ENCODE data around the gene GRB10.
A peak's percentile ranks its signal among the peaks of the same experiment; 100 is the strongest.
"Not testable (repeated sequence)": the region's sequence is repeated elsewhere in the genome, so short reads cannot be mapped to it uniquely, and the experiment has no call there.

GRB10 gene

DNA sequence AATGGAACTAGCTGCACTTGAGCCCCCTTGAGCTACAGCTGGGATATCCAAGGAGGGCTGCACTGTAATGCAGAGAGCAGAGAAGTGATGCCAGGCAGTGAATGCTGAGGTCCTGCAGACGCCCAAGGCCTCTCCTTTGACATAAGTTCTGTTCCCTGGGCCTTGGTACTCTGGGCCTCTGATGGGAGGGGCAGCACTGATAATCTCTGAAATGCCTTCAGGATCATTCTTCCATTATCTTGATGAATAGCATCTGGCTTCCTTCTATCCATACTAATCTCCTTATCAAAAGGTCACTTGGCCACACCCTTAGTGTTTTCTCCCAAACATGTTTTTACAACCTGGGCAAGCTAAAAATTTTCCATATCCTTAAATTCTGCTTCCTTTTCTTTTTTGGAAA is 6.9 kb downstream of the GRB10 start:
- no peak for DNase-seq

DNA sequence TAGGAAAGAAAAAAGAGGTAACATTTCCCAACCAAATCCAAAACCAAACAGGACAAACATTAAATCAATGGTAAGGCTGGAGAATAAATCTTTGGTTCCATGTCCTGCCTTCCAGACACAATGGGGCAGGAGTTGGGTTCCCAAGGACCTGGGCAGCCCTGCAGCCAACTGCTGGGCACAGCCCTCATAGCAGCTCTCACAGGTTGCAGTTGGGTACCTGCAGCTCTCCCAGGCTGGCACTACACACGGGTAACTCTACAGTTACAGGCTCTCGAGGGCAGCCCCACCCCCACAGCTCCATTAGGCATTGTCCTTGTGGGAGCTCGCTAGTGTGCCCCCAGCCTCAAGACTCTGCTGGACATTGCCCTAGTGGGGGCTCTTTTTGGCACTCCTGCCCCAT is 7.5 kb downstream of the GRB10 start:
- DNase-seq, result no peak

DNA sequence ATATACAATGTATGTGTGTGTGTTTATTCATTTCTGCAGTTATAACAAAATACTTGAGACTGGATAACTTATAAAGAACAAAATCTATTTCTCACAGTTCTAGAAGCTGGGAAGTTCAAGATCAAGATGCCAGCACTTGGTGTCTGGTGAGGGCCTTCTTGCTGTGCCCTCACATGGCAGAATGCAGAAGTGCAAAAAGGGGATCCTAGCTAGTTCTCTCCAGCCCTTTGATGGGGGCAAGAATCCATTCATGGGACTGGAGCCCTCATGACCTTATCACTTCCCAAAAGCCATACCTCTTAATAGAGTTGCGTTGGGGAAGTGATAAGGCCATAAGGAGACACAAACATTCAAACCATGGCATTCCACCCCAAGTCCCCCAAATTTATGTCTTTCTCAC is 8.4 kb downstream of the GRB10 start:
- DNase-seq, result no peak

DNA sequence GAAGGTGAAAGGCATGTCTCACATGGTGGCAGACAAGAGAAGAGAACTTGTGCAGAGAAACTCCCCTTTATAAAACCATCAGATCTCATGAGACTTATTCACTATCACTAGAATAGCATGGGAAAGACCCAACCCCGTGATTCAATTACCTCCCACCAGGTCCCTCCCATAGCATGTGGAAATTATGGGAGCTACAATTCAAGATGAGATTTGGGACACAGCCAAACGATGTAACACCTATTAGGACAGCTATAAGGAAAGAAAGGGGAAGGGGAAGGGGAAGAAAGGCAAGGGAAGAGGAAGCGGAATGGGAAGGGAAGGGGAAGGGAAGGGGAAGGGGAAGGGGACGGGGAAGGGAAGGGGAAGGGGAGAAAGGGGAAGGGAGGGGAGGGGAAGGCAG is 9.6 kb downstream of the GRB10 start:
- DNase-seq, result not testable (repeated sequence)

DNA sequence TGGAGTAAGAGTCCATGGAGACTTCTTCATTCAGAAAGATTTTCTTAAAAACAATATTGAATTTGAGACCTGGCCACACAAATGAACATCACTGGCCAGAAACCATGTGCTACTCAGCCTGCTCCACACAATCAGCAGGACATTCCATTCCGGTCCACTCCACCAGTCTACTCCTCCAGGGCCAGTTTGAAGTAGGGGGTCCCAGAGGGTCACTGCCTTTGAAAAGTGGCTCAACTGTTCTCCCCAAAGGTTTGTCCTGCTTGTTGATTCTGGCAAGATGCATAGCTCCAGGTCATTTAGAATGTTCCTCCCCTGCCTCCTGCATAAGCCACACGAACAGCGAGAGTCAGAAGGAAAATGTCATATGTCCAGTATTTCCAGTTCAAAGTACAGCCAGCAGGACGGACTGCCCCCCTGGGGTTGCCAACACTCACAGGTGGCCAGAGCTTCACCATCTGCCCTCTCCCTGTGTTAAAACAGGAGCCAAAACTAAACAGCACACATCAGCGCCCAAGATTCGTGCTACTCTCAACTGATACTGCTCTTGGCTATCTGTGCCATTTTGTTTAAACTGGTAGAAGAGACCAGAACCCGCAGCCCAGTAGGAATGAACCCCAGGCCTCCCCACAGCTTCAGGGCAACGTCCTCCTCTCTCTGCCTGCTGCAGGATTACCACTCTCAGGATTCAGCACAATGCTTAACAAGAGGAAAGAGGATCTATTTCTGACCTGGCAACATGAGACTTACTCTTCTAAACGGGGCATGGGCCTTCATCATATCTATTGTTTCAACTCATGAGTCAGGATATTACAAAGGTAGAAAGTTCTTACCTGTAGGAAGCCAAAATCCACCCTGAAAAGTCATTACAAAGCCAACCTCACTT is 11.3 kb downstream of the GRB10 start:
- DNase-seq, result no peak

DNA sequence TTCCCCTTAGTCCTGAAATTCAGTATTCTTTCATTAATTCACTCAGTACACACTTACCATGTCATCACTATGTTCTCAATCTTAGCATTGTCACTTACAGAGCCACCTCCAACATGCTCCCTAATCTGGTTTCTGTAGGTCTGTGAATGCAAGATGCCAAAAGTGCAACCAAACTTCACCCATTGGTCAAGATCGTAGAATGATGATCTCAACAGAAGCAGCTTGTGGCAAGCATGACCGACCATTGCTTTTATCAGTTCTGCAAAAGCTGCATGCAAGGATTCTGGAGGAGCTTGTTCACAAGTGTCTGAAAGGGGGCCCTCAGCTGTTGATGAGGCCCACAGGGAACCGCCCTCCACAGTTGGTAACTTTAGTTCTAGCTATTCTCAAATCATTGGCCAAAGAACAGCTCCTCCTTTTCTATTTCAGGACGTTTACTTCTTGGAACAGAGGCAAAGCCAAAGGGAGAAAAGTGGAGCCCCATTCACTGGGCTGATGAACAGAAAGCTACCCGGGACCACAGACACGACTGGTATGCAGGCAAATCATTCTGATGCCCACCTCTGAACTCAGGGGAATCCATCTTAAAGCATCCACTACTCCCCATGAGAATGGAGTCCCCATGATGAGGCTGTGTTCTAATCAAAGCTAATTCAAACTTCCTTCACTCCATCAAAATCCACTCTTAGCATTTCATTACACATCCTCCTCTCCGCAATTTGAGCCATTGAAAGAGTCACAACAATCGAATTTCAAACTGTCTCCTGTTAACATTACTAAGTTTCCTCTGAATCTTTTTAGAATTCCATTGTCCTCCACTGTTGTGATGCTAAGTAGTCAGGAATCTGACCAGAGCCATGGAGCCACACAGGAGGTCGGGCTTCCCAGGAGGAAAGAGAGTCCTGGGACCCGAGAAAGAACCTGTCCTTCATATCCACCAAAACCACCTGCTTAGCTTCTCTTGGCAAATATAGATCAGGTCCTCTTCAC is 13.9 kb downstream of the GRB10 start:
- DNase-seq, result no peak

DNA sequence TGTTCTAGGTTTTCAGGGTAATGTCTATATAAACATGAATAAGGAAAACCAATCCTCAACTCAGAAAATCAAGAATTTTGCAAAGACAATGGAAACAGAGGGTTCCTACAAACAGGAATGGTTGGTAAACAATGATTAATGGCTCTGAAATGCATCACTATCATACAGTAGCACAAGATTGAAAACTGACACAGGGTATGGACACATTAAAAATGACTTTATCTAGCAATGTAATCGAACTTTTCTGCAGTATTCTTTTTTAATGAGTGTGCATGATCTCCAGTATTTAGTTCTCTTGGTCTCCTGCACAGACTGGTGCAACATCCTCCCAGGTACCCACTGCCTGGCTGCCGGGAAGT is 15.9 kb downstream of the GRB10 start:
- no peak for DNase-seq

DNA sequence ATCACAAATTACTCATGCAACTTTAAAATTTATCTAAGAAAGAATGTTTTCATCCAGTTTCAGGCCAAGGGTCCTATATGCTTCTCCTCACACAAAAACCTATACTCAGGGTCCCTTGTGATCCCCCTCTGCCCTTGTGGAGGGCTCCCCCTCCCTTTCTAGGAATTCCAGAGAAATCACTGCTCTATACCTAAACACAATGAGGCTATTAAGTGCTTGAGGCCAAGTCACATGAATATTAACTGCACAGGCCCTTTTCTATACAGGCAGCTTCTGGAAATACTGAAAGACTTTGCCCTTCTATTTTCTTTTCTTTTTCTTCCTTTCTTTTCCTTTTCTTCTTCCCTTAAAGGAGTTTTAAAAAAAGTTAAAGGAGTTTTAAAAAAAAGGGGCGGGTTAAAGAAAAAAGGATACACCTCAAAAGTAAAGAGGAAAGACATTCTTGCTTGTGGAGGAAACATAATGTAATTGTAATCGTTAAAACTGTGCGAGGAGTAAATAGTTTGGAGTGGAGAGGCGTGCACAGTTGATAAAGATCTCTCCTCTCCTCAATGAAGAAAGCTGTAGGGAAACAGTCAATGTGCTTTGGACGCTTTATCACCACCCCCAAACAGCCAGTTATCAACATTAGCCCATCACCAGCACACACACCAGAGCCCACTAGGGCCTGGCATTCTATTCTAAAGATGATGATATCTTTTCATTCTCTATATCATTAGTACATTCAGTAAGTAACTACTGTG is 16.4 kb downstream of the GRB10 start:
- DNase-seq, result no peak

DNA sequence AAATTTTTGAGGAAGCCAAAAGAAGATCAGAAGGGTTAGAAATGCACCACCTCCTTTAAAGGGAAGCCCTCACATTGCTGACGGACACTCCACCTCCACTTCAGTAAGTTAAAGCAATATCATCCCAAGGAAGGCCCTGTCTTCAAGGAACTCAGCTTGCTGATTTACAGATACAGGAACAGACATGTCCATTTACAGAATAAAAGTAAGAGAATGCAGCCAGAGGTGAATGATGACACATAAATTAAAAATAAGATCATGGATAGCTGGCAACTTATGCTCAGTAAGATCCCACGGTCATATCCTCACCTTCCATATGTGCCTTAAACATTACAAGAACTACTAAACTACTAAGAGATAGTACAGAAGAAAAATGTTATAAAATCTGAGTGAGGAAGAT is 20.4 kb downstream of the GRB10 start:
- no peak for DNase-seq

DNA sequence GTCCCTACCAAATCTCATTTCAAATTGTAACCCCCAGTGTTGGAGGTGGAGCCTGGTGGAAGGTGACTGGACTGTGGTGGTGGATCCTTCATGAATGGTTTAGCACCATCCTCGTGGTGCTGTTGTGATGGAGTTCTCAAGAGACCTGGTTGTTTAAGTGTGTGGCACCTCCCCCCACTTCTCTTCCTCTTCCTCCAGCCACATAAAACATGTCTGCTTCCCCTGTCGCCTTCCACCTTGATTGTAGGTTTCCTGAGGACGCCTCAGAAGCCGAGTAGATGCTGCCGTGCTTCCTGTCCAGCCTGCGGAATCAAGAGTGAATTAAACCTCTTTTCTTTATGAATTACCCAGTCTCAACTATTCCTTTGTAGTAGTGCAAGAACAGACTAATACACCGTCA is 21.0 kb downstream of the GRB10 start:
- no peak for DNase-seq

DNA sequence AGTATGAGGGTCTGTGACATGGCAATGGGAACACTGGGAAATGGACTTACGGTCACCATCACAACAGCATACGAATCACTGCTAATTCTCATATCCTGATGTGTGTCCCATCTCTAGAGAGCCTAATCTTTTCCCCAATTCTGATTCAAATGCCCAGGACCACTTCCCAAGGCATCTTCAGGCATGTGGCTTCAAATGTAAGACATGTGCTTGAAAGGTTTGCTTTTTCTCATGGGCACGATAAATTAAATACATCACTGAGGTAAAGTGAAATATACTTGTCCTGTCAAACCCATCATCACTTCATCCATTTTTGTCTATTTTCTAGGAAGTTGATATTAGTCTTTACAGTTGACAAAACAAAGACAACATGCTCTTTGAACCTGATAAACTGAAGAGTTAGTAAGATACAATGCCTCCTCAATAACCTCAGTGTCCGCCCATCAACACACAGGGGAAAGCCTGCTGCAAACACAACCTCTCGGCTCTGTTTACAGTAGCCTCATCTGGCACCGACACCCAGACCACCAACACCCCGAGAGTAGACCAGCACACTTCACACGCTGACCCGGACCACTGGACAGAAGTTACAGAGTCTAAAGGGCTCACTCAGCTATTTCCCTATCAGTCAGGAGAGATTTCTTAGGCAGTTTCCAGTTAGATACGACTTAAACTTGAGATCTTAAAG is 24.8 kb downstream of the GRB10 start:
- no peak for DNase-seq

DNA sequence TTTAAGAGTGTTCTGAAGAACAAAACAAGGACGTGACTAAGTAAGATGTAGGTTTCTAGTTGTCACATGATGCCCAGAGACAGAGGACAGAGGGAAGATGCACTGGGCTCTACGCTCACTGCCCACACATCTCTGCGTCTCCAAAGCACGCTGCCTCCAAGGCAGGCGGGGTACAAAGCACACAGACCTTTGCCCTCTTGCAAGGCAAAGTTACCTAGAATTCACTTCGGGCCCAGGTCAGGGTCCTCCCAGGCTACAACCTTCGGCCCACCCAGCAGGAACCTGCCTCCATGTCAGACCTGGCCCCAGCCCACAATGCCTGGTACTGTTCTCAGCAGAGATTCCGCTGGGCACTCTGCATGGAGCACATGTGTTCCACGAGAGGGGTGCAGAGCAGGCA is 26.5 kb downstream of the GRB10 start:
- no peak for DNase-seq

DNA sequence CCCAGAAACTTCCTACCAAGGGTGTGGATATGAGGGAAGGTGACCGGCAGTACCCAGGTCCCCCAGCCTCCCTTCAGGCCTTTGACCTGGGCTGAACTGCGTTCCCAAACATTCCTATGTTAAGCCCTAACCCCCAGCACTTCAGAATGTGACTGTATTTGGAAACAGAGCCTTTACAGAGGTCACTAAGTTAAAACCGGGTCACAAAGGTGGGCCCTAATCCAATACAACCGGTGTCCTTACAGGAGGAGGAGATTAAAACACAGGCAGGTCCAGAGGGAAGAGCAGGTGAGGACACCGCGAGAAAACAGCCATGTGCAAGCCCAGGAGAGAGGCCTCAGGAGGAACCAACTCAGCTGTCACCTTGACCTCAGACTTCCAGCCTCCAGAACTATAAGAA is 28.0 kb downstream of the GRB10 start:
- DNase-seq, result no peak

DNA sequence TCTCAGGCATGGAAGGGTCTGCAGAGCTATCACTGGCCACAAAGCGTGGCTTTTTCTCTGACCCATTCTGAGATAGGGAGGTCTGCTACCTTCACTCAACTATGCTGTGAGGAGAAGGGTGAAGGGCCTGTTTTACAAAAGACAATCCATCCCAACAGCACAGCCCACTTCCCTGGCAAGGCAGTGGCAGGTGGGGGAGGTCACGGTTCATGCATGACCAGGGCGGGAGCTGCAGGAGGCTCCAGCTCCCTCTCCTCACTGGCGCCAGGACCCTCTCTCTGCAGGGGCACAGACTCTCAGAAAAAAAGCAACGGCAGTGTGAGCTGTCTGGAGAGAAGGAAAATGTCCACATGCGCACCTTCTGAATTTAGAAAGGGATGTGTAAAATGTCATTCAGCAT is 28.5 kb downstream of the GRB10 start:
- no peak for DNase-seq

DNA sequence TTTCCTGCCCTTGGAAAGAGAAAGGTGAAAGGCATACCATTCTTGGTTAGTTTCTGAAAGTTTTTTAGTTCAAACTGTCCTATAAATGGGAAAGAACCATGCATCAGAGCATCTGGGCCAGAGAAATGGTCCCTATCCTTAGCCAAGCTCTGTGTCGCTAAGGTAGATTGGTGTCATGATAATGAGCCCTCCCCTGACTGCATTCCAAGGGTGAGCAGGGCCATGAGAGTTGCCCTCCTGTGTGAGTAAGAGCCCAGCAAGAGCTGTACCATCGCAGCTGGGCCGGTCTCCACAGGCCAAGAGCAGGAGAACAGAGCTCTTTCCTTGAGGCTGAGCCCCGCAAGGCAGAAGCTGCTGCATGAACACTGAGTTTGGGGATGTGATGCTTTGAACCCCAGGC is 30.3 kb downstream of the GRB10 start:
- no peak for DNase-seq

DNA sequence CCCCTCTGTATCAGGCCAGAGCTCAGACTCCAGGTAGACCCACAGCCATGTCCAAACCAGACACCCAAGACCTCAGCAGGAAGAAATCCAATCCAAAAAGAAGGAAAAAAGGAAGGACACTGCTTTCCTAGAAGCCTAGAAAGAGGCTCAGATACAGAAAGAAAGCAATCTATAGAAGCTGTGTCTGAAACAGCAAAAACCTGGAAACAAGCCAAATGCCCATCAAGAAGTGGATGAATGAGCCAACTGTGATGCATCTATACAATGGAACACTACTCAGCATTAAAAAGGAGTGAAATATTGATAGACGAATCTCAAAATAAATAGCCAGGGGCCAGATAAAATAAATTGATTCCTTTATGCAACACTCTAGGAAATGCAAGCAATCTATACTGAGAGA is 31.6 kb downstream of the GRB10 start:
- DNase-seq, result peak; percentile 45

DNA sequence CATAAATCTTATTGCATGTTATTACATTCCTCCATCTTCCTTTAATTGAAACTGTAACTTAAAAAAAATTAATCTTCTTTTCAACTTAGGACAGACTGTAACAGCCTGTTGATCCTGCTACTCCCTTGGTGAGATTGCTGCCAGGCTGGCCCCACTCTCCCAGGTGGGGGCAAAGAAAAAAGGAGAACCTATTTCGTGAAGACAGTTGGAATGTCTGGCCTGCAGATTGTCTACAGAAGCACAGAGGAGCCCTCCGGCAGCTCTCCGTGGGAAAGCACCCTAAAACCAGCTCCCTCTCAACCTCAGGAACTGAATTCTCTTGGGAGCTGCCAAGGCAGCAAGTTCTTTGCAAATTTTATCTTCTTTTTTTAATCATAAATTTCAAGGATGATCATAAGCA is 32.8 kb downstream of the GRB10 start:
- DNase-seq, result no peak

DNA sequence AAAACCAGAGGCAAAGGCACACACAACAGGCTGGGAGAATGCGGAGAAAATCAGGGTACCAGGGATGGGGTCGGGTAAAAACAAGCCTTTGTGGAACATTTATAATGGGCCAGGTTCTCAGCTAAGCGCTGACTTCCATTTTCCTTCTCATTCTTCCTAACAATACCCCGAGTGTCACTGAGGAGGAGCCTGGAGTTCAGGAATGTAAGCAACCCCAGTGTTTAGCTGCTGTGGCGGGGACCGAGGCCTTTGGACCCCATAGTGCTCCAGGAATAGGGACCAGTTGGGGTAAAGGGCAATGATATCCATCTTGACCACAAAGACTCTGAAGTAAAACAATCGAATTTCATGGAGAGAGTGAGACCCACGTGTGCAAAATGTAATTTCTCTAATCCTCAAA is 34.2 kb downstream of the GRB10 start:
- no peak for DNase-seq

DNA sequence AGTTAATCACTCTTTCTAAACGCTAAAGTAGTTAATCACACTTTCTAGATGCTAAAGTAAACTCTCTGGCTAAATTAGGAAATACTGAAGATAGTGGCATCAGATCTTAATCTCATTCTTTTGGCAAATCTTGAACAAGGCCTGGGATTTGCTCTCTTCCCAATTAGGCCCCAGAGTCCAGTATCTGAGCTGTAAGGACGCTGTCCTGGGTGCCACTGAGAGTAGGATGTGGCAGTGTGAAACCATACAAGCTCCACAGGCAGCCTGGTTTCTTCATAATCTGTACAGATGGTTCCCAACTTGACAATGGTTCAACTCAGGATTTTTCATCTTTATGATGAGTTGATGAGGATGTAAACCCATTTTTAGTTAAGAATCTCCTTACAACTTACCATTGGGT is 36.9 kb downstream of the GRB10 start:
- DNase-seq, result no peak

DNA sequence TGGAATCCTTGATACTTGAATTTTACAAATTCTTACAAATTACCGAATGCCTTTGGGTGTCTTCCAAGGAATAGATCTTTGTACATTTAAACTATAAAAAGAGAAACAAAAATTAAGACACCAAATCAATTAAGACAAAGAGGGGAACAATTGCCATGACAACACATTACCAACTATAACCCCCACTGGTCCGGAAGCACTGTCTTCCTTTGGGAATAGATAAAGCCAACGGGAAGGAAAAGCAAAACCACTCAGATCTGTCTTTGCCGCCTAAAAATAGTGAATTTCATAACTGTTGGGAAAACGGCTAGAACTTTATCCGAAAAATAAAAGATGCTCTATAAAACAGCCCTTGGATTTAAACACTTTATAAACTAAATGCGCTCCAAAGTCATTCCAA is 37.4 kb downstream of the GRB10 start:
- no peak for DNase-seq

DNA sequence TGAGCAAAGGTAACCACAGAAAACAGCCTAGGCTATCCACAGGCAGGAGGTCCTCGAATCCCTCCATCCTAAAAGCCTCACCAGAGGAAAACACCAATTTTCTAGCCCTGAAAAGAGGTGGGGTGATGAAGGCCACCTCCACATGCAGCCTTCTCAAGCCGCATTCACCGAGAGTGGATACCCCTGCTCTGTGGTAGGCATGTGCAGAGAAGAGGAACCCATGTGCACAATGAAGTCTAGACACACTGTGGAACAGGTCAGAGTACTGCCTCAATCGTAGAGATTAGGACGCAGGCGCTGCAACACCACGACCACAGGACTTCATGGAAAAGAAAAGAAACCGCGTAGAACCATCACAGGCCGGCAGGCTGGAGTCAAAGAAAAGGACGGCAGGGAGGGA is 38.8 kb downstream of the GRB10 start:
- no peak for DNase-seq

DNA sequence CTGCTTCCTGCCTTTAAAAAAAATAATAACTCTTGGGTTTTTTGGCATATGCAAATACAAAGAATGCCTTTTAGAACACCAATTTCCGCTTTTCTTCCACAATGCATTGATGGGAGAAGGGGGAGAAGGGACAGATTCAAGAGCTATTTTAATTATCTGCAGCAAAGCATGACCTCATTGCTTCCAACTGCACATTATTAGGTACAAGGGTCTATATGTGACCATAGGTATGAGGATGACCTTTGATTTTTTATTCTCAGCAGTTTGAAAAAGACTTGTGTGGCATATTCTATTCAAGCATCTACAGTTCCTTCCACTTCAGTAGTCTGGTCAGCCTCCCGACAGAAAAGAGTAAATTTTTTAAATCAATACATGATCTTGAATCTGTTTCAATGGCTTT is 39.7 kb downstream of the GRB10 start:
- DNase-seq, result no peak

DNA sequence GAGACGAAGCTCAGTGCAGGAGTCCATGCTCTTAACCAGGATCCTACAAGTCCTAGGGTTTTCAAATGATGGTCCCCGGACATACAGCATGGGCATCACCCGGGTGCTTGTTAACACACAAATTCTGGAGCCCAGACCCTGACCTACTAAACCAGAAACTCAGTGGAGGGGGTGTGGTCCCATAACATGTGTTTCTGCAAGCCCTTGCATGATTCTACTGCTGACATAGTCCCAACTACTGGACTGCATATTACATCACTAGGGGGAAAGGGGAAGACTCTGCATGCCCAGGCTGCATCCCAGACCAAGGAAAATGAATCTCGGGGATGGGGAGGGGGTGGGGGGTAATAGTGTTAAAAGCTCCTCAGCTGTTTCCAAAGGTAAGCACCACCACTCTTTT is 40.3 kb downstream of the GRB10 start:
- no peak for DNase-seq
